ENCODE data around the gene KIAA1671. TPM values are rescaled to one million over a fixed set of nuclear protein-coding genes. Genes with fewer than 3 reads are reported as not detected.
"Not testable (repeated sequence)": the region's sequence is repeated elsewhere in the genome, so short reads cannot be mapped to it uniquely, and the experiment has no call there.

KIAA1671 gene
- total RNA-seq, 2 donors from 2014 or later, result 26.2 to 27.4 TPM

DNA sequence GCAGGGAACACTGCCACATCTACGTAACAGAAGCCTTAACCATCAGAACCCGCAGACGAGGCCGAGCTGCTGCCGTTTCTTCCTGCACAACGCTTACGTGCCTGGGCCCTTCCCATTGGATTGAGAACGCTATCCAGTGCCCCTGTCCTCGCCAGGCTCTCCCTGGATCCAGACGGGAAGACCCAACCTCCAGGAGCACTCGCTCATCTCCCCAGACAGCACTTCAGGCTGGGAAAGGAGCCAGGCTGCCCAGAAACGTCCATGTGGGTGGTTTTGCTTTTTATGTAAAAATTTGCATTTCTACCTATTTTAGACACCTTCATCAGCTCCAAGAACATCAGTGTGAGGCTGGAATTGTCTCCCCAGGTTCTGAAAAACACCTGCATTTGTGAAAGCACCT, 239.9 kb downstream of the KIAA1671 start:
- intact Hi-C loops (cut with DNase I), result no loop called here

DNA sequence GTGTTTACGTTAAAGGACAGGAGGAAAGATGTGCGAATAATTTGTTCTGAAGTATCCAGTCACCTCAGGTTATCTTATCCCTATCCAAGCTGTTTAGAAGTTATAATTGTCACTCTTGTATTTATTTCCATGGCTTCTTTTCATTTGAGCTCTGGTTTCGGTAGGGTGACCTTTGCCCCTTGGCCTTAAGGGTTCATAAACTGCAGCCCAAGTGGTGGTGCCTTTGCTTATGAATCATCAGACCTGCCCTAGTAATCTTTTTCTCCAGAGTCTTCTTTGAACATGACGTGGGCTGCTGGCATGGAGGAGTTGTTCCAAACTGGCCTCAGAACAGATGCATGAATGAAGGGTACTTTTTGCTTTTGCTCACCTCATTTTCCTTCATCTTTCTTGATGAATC, 240.6 kb downstream of the KIAA1671 start:
- intact Hi-C loops (cut with DNase I), result no loop called here

More for the DNA sequence above, 239.9 kb downstream of the KIAA1671 start:
- no peak for DNase-seq (ENCODE audit: low spot score)

DNA sequence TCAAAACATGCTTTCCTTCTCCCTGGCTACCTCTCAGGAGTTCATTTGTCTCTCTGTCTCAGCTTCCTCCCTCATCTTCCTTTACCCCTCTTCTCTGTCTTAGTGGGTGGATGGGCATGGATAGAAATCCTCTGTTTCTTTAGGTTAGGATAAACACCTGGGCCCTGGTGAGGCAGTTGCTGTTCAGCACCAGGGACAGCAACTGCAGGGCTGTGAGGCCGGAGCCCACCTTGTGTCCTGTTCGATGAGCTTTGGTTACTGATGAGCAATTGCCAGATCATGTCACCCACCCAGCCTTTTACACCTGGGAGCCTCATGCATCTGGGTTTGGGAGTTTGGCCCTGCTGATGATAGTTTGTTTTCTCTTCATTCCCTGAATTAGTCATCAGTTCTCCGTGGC, 241.0 kb downstream of the KIAA1671 start:
- intact Hi-C loops (cut with DNase I), result no loop called here
- no peak for DNase-seq (ENCODE audit: low spot score)

More for the DNA sequence above, 240.6 kb downstream of the KIAA1671 start:
- DNase-seq (ENCODE audit: low spot score), result no peak

DNA sequence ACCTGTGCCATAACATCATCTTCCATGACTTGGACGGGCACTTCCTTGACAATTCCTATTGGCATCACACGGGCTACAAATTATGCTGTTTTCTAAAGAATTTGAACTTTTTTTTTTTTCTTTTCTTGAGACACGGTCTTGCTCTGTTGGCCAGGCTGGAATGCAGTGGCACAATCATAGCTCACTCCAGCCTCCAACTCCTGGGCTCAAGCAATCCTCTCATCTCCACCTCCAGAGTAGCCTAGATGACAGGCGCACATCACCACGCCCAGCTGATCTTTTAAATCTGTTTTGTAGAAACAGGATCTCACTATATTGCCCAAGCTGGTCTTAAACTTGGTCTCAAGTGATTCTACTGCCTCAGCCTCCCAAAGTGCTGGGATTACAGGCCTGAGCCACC, 243.8 kb downstream of the KIAA1671 start:
- DNase-seq (ENCODE audit: low spot score), result no peak
- intact Hi-C loops (cut with DNase I), result no loop called here

DNA sequence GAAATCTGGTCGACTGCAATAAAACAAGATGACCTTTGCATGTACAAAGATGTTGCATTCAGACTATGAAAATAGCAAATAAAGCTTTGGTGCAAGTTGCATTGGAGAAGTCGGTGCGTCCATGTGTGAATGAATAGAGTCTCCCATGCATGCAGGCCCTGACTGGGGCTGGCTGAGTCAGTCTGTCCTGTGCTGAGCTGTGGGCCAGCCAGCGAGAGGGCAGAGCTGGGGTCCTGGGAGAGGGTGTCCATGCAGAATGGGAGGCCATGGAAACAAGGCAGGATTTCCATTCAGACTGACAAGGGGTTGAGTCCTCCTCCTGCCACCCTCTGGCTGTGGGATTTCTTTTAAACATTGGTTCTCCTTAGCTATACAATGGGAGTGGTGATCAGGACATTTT, 244.8 kb downstream of the KIAA1671 start:
- intact Hi-C loops (cut with DNase I), result no loop called here

DNA sequence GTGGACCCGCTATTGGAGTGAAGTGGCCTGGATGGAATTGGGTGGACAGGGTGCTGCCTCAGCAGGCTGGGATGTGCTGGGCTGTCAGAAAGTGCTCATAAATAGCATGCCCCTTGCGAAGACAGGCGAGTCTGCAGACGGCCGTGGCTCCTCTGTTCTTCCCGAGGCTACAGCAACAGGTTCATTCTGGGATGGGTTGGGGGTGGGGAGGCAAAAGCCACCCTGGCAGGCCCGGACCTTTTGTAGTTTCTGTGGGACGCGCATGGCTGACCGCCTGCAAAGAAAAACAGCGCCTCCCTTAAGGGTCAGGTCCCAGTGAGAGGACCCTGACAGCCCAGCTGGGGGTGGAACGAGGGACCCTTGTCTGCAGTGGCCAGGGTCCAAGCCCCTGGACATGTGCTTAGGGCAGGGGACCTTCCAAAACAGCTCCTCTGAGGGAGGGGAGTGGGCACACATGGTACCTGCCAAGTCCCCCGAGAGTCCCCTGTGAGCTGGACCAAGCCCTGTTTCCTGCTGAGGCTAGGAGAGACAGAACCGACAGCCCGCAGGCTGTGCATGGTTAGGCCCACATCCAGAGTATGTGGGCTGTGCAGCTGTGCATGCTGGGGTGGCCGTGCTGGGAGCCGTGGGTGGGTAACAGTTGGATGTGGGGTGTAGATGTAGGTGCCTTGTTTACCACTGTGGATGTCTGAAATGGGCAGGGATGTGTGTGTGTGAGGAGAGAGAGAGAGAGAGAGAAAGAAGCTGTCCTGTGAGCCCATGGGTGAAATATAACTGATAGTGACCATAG, 247.4 kb downstream of the KIAA1671 start, which contains the start of gene CRYBB3:
Gene CRYBB3 (plus strand): TSS at position 128 of the 790 bp plus-strand sequence. CDS start 1,539 bp downstream, outside the sequence.
- intact Hi-C loops (cut with DNase I), result no loop called here
- DNase-seq (ENCODE audit: low spot score), result no peak

More for the DNA sequence above, 244.8 kb downstream of the KIAA1671 start:
- no peak for DNase-seq (ENCODE audit: low spot score)

DNA sequence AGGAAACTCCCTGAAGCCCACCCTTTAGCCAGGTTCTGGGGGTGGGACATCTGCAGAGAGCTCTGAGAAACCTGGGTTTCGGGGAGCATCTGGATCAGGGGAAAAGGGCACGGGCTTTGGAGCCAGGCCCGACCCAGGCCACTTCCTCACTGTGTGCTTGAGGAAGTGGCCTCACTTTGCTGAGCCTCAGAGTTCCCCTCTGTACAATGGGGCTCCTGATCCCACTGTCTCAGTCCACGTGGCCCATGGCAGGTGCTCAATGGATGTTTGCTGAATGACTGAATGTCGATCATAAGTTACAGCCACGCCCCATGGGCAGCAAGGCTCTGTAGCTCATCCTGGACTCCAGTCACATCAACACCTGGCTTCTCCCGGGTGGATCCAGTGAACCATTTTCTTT, 248.5 kb downstream of the KIAA1671 start:
- intact Hi-C loops (cut with DNase I), result no loop called here

DNA sequence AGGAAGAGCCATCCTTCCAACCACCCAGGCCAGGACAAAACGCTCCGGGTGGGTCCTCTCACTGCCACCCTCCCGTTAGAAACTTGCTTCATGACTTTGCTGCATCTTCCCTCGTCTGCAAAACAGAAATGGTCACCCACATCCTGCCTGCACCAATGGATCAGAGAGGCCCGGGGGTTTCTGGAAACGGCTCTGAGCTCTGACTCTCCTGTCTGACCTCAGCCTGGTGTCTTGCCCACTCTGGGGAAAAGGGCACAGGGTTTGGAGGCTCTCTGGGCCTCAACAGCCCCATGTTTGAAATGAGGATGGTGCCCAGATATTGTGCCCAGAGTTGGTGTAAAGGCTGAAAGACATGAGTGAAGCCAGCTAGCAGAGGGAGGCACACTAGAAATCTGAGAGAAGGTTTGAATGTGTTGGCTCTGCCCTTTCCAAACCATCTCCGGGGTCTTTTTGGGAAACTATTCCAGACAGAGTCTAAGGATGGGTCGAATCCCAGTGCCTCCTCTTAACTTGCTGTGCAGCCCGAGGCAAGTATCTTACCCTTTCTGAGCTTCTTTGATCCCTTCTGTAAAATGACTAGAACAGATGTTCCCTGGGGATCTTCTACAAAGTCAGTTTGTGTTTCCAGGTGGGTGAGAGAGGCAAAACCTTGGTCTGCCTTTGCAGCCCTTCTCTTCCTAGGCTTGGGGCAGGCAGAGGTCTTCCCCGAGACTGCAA, 249.2 kb downstream of the KIAA1671 start:
- intact Hi-C loops (cut with DNase I), result no loop called here
- no peak for DNase-seq (ENCODE audit: low spot score)

More for the DNA sequence above, 248.5 kb downstream of the KIAA1671 start:
- DNase-seq (ENCODE audit: low spot score), result no peak

DNA sequence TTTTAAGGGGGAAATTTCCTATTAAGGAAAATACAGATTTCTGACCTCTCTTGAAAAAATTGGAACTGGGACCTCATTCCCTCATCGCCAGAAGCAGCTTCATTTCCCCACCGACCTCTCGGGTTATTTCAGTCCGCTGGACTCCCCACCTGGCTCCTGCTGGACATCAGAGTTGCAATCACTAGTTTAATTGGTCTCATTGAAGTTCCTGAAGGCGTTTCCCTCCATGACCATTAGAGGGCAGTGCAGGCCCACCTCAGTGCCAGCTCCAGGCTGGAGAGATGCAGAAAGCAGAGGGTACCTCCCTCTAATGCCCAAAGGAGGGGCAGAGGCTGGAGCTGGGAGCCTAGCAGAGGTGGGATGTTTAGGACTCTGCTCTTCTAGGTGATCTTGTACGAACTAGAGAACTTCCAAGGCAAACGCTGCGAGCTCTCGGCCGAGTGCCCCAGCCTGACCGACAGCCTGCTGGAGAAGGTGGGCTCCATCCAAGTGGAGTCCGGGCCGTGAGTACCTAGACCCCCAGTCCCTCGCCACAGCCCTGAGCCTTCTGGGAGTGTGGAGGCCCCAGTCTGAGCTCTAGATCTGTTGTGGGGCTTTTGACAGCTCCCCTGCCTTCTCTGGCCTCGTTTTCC, 249.9 kb downstream of the KIAA1671 start:
- DNase-seq (ENCODE audit: low spot score), result no peak
- intact Hi-C loops (cut with DNase I), result no loop called here

DNA sequence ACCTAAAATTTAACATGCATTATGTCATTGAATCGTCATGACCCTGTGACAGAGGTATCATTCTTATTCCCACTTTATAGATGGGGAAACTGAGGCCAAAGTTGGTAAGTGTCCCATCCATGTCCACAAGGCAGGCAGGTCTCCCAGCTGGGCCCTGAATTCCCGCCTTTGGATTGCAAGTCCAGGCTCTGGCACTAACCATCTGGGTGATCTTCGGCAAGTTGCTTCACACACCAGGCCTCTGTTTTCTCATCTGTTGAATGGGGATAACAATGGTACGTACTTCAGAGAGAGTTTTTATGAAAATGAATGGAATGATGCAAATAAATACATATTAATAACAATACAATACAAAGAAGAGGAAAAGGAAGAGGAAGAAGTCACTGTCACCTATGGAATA, 250.6 kb downstream of the KIAA1671 start:
- DNase-seq (ENCODE audit: low spot score), result no peak
- intact Hi-C loops (cut with DNase I), result no loop called here

DNA sequence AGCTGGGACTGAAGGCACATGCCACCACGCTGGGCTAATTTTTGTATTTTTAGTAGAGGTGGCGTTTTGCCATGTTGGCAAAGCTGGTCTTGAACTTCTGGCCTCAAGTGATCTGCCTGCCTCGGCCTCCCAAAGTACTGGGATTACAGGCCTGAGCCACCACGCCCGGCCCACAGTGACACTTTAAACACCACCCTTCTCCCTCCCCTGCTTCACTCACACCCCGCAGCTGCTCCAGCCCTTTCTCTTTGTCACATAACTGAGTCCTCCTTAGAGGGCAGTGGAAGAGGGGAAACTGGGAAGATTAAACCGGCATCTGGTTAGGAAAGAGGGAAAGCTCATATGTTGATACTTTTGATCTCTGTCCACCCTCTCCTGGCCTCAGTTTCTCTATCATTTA, 252.0 kb downstream of the KIAA1671 start:
- DNase-seq (ENCODE audit: low spot score); intact Hi-C loops (cut with DNase I): not testable (repeated sequence)

DNA sequence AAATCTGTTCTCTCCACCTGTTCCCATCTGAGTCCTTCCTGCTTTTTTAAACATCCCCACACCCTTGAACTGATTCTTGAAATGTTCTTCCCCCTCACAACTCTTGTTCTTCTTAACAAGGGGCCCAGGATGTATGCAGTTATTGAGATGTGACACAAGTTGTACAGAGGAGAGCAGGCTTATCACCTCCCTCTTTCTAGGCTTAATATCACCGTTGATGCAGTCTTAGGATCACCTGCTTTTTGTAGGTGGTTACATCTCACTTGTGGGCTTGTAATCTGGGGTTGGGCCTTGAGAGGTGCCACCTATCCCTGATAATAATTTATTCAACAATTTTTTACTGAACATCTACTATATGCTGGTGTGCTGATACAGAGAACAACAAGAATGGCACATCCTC, 253.3 kb downstream of the KIAA1671 start:
- DNase-seq (ENCODE audit: low spot score), result no peak
- intact Hi-C loops (cut with DNase I), result no loop called here

DNA sequence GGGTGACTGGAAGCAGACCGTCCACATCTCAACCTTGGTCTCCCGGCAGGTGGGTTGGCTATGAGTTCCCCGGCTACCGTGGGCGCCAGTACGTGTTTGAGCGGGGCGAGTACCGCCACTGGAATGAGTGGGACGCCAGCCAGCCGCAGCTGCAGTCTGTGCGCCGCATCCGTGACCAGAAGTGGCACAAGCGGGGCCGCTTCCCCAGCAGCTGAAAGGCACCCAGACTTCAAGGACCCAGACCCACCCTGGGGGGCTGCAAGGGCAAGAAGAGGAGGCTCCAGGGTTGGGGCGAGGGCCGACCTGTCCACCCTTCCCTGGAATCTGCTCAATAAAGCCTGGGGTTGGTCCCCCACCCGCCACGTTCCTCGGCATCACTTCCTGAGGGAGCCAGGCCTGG, 254.5 kb downstream of the KIAA1671 start:
- intact Hi-C loops (cut with DNase I), result no loop called here
- no peak for DNase-seq (ENCODE audit: low spot score)

DNA sequence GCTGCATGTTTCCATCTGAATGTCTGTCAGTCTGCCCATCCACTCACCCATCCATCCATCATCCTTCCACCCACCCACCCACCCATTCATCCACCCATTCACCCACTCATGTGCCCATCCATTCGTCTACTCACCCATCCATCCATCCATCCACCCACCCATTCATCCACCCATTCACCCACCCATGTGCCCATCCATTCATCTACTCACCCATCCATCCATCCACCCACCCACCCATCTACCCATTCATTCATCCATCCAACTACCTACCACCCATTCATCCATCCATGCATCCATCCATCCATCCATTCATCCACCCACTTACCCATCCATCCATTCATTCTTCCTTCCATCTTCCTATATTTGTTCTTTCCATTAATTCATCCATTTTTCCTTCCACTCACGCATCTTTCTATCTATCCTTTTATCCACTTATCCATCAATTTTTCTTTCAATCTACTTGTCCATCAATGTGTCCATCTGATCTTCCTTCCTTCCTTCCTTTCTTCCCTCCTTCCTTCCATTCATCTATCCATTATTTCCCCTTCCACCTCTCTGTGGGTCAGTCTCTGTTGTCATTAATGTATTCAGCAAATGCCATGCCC, 255.1 kb downstream of the KIAA1671 start:
- no peak for DNase-seq (ENCODE audit: low spot score)
- intact Hi-C loops (cut with DNase I), result no loop called here

DNA sequence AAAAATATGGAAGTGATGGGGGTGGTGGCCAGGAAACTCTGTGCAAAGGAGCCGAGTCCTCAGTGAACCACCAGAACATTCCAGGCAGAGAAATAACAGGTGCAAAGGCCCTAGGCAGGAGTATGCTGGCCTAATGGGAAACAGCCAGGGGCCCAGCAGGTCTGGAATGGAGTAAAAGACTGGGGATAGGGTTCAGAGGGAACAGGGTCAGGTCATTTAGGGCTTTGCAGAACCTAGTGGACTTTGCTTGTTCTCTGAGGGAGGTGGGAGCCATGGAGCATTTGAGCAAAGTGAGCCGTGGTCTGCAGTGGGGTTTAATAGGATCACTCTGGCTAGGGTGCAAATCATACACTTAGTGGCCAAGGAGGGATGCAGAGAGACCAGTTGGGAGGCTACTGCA, 255.8 kb downstream of the KIAA1671 start:
- DNase-seq (ENCODE audit: low spot score), result no peak
- intact Hi-C loops (cut with DNase I), result no loop called here

DNA sequence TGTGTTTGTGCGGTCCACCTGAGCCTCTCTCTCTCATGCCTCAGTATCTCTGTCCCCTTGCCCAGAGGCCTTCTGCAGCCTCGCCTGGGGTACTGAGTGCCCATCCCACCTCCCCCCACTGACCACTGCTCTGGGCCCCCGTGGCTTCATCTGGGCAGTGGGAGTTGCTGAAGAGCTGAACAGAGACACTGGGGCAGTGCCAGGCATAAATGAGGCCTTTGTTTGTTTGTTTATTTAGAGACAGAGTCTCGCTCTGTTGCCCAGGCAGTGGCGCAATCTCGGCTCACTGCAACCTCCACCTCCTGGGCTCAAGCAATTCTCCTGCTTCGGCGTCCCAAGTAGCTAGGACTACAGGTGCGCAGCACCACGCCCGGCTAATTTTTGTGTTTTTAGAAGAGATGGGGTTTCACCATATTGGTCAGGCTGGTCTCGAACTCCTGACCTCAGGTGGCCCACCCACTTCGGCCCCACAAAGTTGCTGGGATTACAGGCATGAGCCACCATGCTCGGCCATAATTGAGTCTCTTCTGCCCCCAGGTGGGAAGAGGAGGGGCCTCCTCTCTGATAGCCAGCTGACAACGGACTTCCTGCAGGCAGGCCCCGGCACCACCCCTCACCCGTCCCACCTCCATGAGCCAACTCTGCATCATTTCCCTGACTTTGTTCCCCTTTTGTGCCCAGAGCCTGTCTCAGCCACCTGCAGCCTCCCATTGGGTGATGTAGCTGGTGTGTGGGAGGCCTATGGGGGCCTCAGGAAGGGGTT, 256.4 kb downstream of the KIAA1671 start:
- DNase-seq (ENCODE audit: low spot score), result no peak
- intact Hi-C loops (cut with DNase I), result no loop called here

DNA sequence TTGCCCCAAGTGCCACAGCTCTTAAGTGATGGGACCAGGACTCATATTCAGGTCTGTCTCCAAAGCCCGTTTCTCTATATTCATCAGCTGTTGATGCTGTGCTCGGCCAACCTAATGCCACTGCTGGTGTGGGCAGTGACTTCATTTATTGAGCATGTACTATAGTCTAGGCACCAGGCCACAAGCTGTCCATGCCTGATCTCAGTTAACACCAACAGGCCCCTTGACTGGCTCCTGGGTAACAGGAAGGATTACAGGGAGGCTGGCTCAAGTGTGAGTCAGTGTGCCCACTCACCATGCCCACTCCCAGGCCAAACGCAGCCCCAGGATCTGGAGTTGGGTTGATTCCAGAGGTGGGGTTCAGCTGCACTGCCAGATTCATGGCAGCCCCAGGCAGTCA, 258.3 kb downstream of the KIAA1671 start:
- intact Hi-C loops (cut with DNase I), result no loop called here

DNA sequence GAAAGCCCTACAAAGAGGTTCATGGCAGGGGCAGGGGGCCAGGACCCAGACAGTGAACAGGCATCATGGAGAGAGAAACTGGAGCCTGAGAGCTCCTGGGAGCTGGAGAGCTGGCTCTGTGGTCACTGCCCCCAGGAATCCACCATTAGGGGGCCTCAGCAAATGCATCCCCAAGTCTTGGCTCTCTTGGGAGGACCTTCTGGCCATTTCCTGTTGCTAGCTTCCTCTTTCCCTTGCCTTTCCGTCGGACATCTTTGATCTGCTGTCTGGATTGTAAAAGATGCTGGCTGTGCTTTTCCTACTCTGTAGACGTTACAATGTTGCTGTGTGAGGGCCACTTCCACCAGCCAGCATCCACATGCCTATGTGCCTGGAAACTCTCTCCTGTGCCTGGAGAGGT, 259.8 kb downstream of the KIAA1671 start:
- no peak for DNase-seq (ENCODE audit: low spot score)
- intact Hi-C loops (cut with DNase I), result no loop called here

More for the DNA sequence above, 258.3 kb downstream of the KIAA1671 start:
- DNase-seq (ENCODE audit: low spot score), result no peak

DNA sequence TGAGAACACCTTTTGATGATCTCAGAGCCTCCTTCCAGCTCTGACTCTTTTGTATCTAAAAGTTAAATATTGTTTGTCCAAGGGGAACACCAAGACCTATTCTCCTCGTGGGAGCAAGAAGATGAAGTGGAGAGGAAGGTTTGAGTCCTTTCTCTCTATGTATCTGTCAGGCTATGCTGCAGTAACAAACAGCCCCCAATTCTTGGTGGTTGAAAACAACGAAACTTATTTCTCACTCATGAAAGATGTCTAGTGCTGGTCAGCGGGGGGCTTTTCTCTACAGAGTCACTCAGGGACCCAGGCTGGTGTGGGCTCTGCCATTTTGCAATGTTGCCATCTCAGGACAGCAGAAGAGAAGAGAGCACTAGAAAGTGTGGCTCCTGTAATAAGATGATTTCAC, 260.7 kb downstream of the KIAA1671 start:
- no peak for DNase-seq (ENCODE audit: low spot score)
- intact Hi-C loops (cut with DNase I), result no loop called here
